Central memory CD4-positive, alpha-beta T cell (primary cell): Measurements from ENCODE around the gene SOX14.

Experiments
- DNase-seq: peaks from one replicate; pipeline ENCODE4 v3.0.0; 2022
- total RNA-seq, 3 experiments: gene quantifications; one replicate each; lab custom pipeline; 2026; lab: John Stamatoyannopoulos, UW

Gene SOX14
- 0 reads per million in 3 experiments for total RNA-seq

DNA sequence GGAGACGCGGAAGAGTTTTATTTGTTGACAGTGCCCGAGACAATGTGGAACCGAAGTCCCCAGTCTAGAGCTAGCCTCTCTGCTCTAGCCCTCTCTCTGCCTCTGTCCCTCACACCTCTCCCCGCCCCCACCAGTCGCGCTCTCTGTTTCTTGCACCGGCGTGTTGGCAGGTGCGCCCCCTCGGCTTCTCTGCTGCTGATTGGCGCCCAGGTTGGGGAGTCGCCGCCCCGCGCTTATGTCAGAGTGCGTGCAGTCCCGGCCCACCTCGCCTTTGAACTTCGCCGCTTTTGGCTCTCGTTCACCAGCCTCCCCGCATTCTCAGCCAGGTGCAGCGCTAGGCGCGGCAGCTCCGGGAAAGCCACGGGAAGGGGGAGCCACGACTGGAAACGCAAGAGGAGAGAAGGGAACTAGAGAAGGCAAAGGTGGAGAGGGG, at the start of gene SOX14:
Gene SOX14 (plus strand): TSS at position 315 of the 433 bp plus-strand sequence. CDS start 470 bp downstream, outside the sequence.
- DNase-seq: no peak

DNA sequence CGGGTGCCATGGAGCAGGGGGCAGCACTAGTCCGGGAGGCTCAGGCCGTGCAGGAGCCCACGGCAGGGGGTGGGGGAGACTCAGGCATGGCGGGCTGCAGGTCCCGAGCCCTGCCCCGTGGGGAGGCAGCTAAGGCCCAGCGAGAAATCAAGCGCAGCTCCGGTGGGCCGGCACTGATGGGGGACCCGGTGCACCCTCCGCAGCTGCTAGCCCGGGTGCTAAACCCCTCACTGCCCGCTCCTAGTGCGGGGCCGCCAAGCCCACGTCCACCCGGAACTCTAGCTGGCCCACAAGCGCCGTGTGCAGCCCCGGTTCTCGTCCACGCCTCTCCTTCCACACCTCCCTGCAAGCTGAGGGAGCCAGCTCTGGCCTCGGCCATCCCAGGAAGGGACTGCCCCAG, 49.6 kb upstream of the SOX14 start:
- no peak for DNase-seq

DNA sequence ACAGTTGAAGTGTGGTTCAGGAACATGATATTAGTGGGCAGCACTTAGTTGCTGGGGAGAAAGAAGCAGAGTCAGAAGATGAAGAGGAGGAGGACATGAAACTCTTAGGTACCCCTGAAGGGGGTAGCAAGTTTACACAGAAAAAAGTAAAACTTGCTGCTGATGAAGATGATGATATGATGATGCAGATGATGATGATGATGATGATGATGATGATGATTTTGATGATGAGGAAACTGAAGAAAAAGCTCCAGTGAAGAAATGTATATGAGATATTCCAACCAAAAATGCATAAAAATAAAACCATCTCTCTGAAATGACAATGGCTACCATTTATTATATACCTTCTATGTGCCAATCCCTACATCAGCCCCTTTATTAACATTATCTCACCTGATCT, 39.9 kb upstream of the SOX14 start:
- DNase-seq: no peak

DNA sequence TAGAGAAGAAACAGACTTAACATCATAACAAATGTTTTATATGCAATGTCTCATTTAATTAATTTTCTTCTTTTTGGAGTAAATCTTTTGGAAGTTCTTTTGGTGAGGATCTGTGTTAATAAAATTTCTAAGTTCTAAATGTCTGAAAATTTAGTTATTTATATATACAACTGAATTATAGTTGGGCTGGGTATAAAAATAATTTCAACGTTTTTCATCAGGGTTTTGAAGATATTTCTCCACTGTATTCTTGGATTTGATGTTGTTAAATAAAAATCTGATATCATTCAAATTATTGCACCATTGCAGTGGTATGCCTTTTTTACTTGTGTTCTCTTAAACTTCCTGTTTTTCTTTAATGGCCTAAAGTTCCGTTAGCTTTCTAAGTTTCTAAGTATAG, 26.9 kb upstream of the SOX14 start:
- DNase-seq: no peak

DNA sequence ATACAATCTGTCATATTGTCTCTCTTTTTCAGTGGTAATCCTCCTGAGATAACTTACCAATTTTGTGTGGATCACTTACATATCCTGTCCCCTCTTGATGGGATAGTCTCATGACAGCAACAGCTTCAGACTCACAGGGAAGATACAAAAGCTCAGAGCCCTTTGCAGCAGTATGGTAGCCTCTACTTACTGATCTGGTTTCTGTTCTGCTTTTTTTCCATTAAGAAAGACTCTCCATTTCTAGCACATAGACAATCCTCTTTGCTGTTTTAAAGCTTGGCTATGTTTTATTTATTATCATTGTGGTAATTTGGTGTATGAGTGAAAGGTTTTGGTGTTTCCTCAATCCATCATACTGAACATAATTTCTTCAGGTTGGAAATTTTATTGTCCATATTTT, 25.4 kb upstream of the SOX14 start:
- no peak for DNase-seq

DNA sequence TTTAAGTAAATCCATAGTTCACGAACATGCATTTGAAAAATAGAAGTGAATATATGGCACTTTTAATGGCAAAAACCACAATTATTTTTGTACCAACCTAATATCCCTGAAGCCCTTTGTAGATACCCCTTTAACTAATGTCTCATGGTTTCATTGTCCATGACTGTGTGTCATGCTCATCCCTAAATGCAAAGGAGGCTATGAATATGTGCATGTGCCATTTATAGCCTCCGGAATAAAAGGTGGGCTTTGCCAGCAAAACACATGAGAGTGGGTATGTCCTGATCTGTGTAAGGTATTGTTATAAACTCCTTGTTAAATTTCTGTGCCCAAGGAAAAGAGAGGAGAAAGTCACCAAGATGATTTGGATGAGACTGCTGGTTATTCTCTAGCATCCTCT, 20.5 kb upstream of the SOX14 start:
- no peak for DNase-seq

DNA sequence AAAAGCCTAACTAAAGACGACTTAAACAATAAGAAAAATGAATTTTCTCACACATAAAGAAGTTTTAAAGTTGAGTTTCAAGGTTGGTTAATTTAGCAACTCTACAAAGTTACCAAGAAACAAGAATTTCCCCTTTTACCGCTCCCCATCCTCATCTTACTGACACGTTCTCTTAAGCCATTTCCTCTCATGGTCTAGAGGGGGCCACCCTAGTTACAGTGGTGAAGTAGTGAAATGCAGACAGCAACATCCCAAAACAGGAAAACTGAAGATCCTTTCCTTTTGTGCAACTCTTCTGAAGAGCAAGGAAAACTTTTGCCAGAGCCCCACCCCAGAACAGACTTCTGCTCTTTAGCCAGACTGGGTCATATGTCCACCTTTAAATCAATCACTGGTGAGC, 17.3 kb upstream of the SOX14 start:
- no peak for DNase-seq

DNA sequence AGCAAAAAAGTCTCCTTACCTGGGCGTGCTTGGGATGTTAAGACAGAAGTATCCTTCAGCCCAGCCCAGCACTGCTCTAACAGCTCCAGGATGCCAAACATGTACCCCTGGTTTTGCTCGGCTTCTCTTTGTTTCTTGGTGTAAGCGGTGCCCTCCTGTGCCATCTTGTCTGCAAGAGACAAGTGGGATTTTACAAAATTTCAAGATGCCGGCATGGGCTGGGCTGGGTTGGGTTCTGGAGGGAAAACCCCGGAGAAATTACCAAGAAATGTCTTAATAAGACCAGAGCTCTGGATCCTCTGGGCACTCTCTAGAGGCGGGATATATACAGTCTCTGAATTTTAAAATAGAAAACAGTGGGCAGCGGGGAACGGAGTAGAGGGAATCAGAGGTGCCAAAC, 4.6 kb upstream of the SOX14 start:
- no peak for DNase-seq

DNA sequence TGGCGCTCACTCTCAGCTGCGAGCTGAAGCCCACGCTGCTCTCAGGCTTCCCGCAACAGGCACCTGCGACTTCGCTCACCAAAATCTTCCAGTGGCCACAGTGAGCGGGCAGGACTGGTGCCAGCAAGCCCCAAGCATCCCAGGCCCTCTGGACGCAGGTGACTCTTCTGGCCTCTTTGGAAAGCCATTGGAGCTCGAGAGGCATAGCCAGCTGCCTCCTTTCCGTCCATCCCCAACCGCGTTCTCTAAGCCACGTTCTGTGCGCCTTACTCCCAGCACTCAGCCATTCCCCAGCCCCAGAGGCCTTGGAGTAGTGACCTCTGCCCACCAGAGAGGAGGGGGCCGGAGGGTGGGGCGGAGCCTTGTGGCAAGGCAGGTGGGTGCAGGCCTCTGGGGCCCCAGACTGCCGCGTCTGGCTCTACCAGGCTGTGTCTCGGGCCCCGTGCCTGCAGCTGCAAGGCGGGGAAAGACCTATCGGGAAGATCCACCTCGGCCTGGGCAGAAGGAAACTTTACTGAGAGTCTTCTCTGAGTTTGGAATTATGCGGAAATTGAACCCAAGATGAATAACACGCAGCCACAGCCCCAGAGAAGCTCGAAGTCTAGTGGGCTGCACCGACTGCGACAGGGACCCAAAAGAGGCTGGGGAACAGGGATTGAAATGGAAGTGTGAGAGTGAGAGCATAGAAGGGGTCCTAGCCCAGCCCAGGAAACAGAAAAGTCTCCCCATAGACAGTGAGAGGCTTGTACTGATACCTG, 3.6 kb upstream of the SOX14 start:
- DNase-seq: no peak

DNA sequence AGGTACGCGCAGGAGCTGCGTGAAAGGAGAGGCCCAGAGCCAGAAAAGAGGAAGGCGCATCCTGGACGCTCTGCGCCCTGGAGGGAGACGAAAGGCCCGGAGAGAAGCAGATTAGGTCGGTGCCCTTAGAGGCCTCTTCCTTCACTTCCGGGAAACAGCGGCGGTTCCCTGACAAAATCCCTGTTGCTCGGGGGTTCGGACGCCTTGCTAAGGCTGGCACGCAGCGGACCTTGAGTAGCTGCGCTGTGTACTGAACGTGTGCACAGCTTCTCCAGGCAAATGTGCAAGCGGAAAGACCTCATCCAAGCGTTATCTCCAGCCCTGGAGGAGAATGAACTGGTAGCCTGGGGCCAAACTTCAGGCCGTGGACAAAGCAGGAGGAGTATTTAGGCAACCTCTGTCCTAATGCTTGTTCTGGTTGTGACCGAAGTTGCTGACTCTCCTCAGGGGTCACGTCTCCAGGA, 3.0 kb upstream of the SOX14 start:
- no peak for DNase-seq

DNA sequence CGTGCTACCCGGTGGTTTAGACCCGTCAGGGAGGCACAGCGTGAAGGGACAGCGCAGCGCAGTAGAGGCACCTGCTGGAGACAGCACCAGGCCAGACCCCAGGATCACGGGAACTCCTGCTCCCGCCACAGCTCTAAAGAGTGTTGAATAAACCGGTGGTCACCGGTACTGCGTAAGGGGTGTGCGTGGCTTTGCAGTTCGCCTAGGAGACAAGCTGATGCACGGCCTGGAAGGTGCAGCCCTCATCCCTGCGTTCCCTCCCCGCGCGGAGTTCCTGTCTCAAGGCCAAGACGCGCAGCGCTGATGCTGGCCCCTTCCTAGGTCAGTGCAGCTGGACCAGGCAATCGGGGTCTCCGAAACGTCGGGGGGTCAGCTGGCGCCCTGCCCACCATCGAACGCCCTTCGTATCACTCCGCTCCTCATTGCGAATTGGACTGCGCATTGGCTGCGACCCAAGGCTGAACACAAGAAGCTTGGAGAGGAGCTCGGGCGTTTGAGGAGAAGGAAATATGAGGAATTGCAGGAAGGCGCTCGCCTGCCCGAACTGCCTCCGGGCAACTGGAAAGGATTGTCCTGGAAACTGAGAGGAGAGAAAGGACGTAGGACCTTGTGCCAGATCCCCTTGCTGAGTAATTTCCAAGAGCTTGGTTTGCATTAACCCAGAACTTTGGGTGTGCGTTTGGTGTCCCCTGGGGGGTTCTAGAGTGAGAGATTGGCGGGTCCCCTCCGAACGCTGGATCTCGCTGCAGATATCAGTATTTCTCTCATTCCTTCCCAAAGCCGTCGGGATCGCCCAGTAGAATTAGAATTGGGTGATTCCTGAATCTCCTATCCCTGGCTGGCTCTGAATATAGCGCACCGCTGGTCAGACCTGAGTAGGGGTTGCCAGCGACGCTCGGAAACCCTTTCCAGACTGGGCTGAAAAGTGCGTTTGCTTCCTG, 2.3 kb upstream of the SOX14 start:
- DNase-seq: no peak

DNA sequence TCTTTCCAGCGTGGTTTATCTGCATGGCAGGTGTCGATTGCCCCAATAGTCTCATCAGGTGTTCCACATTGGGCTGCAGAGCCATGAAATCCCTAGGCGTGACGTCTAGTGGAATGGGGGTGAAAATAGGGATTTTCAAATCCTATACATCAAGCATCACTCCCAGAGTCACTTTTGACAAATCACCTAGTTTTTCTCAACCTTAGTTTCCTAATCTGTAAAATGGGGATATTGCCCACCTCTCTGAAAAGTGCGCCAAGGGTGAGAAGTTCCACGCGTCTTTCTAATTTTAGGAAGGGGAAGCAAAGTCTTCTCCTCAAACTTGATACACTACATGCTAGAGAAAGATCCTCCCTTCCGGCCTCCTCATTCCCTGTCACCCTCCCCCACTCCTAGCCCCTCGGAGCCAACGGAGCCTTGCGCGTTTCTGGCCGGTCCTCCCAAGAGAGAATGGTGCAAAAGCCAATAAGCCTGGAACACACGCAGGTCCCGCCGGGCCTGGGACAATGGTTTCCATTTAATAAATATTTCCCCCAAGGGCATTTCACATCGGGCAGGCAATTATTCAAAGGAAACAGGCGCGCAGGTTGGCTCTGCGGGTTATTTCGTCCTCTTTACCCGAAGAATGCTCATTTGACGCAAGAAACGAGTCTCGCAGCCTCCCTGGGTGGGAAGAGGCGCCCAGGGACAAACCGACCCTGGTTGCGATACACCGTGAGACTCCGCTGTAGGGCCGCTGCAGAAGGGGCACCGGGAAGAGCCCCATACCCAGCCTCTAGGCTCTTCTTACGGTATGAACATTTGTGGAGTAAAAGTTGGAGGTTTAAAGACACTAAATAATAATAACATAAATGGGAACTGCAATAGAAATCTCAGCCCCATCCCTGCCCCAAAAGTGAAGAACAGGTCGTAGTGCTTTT, 1.2 kb upstream of the SOX14 start:
- no peak for DNase-seq

DNA sequence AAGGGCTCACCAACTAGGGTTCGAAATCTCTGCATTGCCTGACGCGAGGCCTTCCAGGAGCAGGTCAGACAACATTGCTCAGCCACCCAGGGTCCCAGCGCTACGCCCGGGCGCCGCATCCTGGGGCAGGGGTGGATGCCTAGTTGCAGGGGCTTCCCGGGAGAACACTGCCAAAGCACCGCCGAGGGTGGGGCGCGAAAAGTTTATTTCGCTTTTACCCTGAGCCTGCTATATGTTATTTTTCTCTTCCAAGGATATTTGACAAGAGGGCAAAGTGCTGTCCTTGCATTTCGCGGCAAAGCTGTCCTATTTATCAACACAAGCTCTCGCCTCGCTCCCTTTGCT, 549 bp upstream of the SOX14 start:
- DNase-seq: no peak

DNA sequence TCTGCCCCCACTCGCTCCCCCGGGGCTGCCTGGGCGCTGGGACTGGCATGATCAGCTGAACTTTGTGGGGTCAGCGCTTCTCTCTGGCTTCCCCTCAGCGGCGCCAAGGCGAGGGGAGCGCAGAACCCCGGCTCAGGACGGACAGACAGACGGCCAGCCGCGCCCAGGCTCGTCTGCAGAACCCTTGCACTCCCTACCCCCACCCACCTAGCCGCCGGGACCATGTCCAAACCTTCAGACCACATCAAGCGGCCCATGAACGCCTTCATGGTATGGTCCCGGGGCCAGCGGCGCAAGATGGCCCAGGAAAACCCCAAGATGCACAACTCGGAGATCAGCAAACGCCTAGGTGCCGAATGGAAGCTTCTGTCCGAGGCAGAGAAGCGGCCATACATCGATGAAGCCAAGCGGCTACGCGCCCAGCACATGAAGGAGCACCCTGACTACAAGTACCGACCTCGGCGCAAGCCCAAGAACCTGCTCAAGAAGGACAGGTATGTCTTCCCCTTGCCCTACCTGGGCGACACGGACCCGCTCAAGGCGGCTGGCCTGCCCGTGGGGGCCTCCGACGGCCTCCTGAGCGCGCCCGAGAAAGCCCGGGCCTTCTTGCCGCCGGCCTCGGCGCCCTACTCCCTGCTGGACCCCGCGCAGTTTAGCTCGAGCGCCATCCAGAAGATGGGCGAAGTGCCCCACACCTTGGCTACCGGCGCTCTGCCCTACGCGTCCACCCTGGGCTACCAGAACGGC, 621 bp downstream of the SOX14 start:
- DNase-seq: no peak

DNA sequence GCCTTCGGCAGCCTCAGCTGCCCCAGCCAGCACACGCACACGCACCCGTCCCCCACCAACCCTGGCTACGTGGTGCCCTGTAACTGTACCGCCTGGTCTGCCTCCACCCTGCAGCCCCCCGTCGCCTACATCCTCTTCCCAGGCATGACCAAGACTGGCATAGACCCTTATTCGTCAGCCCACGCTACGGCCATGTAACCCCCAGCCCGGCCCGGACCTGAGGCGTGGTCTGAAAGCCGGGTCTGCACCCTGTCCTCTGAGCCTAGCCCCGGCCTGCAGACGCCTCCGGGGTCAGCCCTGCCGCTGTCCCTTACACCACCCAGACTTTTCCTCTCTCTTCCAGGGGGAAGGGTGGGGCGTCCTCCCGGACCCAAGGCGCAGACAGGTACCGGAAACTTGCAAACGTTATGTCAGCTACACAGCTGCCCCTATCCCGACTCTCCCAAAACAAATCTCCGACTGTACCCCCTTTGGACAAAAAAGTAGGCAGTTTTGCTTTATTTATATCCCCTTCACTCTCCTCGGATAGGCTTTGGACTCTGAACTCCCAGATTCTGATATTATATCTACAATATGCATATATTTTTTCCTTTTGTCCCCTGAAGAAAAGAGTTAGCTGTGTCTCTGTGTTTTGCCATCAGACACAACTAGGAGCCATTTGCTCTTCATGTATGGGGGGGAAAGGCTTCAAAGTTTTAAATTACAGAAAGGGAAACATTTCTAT, 1.4 kb downstream of the SOX14 start:
- DNase-seq: no peak

DNA sequence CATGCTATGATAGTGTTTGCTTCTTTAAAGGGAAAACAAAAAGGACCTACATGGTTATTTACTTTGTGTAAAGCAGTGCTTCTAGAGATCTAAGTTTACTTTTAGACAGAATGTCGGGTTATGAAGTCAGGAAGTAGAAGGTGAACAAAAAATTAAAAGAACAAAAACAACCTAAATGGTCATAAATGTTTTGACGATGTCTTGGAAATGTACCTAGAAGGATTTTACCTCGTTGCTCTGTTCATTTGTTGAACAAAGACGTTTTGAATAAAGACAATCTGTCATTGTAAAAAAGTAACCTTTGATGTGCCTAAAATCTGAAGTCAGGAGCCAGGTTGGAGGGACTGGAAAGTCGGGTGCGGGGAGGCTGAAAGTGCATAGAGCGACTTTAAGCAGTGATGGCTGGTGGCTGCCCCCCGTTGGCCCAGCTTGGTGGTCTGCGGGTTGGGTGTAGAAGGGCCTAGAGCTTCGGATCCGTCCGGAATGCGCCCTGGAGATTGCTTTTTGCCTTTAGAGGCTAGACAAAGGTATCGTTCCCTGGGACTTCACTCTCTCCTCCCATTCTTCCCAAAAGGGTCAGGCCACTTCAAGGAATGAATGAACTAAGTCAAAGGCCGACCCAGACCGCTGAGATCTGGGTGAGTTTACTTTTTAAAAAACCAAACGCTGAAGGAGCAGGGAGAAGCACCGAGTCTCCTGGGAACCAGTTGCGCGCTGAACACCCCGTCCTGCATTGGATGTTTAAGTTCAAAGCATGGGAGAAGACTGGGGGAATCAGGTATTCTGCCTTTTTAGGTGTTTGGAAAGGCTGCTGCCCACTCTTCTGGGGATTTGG, 2.1 kb downstream of the SOX14 start:
- DNase-seq: no peak

DNA sequence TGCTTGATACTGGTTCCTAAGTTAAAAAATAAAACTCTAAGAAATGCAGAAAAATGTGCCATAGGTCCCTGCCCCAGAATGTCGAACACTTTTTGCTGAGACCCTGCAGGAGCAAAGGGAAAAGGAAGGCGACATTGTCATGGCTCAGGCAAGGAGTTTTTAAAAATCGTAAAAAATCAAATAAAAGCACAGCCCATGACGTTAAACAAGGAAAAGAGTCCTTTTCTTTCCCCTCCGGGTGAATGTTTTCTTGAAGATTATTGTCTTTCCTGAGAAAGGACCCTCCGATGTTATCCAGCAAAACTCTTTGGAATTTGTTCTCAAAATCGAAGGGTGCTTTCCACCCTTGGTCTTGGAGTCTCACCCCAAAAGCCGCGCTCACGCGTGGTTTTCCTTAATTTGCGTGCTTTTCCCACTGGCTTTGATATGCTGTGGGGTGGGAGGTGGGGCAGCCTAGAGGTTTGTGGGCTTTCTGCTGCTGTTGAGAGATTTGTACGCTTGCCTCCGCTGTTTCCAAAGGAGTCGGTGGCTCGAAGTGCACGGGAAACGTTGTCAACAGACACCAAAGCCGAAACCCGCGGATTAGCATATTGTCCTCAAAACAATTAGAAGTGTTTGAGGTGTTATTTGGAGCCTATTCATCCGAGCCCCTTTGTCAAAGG, 2.9 kb downstream of the SOX14 start:
- DNase-seq: no peak

DNA sequence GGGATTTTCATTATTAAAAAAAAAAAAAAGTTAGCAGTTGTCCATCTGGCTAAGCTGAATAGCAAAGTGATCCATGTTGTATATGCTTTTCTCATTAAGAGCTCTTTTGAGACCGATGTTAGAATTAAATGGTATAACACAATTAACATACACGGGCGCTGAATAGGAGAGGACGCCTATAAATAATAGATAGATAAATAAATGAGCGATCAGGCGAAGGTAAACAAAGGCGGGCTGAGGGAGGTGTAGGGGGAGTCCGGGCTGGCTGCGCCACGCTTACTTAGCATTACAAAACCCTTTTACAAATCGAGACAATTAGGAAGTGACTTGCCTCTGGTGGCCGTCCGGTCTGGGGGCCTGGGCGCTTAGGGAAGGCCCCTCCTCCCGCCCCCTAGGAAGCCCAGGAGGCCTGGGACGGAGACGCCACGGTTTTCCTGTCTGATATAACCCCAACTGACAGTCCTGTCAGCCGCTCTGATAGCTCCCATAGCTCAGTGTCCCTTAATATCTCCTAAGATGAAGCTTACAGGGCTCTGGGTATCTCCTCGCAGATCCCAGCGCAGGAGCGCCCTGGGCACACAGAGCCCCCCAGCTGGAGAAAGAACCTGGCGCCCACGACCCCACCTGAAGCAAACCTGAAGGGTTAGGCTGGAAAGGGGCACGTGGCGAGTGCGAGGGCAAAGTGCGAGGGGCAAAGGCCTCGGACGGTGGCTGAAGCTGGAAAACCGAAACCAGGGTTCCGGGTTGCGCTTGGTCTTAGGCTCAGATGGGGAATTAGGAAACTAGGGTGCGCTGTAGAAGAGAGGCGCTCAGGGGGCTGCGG, 3.6 kb downstream of the SOX14 start:
- DNase-seq: no peak
